Testis (tissue), 3 donors: ENCODE measurements around the gene ME3. TPM values are rescaled to one million over a fixed set of nuclear protein-coding genes. Genes with fewer than 3 reads are reported as not detected.

ENCODE experiments used
- DNase-seq: peaks from one replicate; pipeline ENCODE4 v3.0.0-alpha.2; 2019
- H3K27ac ChIP-seq, 2 donors: fragments of 200-600 bp; sonication (generic); one replicate each; pipeline ENCODE4 v1.5.1; 2019
- H3K27me3 ChIP-seq: fragments of 200-600 bp; sonication (generic); one replicate; pipeline ENCODE4 v1.5.1; 2019
- H3K36me3 ChIP-seq: fragments of 200-600 bp; sonication (generic); one replicate; pipeline ENCODE4 v1.5.1; 2017; ENCODE audit warnings: low read depth; ENCODE audit errors: missing control alignments
- H3K4me1 ChIP-seq: fragments of 200-600 bp; sonication (generic); one replicate; pipeline ENCODE4 v1.5.1; 2019
- H3K4me3 ChIP-seq, 2 donors: fragments of 200-600 bp; sonication (generic); one replicate each; pipeline ENCODE4 v1.5.1; 2017 to 2019
- H3K9me3 ChIP-seq: fragments of 200-600 bp; sonication (generic); one replicate; pipeline ENCODE4 v1.5.1; 2017
- POLR2A ChIP-seq: fragments of 450-650 bp; IDR thresholded peaks from one replicate; pipeline ENCODE4 v1.6.1; 2017; ENCODE audit warnings: antibody characterized with exemption, mild to moderate bottlenecking, moderate library complexity
- WGBS, 2 donors: methylation state at CpG; one replicate each; pipeline ENCODE4 v1.1.5; 2018; 5-methylcytosine and 5-hydroxymethylcytosine counted together
- intact Hi-C: fragments of 100-400 bp; cut with DNase I; formaldehyde crosslinking; loops from one replicate; pipeline ENCODE4 v1.15.1; 2023; ENCODE audit warnings: low total_unique reads
- polyA plus RNA-seq: library from polyadenylated mRNA; stranded (reverse); fragments of 350-450 nt; fragmentation: Illumina TruSeq; extraction: RNeasy Lipid Tissue Mini Kit (QIAGEN cat#74804); gene quantifications from one replicate; pipeline ENCODE4 v1.2.3, GENCODE V29; 2014; ENCODE audit warnings: low read depth, low replicate concordance; ENCODE audit not compliant: insufficient read depth
- total RNA-seq, 2 donors: library from RNA; depleted of rRNA; stranded (reverse); fragments of >200 nt; gene quantifications; one replicate each; pipeline ENCODE4 v1.2.3, GENCODE V29; 2016
- TF ChIP-seq, protein P1 (sequence below), 3 experiments: fragments of 450-650 bp in 2 of 3; fragments of 200-600 bp in 1 of 3; sonication (generic) in 1 of 3; IDR thresholded peaks; one replicate each; pipeline ENCODE4 v1.5.1; 2016 to 2019; ENCODE audit warnings: antibody characterized with exemption in 3 of 3, mild to moderate bottlenecking in 2 of 3, moderate library complexity in 1 of 3

ME3 gene
- total and polyA plus RNA-seq, 3 donors from 2014 or later: 26.7 to 170 (median 115) TPM

GRCh38 chr11:86596861-86597586, 75.4 kb downstream of the ME3 start:
- intact Hi-C loops: no loop called here
- TF ChIP-seq, protein P1, sequence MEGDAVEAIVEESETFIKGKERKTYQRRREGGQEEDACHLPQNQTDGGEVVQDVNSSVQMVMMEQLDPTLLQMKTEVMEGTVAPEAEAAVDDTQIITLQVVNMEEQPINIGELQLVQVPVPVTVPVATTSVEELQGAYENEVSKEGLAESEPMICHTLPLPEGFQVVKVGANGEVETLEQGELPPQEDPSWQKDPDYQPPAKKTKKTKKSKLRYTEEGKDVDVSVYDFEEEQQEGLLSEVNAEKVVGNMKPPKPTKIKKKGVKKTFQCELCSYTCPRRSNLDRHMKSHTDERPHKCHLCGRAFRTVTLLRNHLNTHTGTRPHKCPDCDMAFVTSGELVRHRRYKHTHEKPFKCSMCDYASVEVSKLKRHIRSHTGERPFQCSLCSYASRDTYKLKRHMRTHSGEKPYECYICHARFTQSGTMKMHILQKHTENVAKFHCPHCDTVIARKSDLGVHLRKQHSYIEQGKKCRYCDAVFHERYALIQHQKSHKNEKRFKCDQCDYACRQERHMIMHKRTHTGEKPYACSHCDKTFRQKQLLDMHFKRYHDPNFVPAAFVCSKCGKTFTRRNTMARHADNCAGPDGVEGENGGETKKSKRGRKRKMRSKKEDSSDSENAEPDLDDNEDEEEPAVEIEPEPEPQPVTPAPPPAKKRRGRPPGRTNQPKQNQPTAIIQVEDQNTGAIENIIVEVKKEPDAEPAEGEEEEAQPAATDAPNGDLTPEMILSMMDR (IDR thresholded peaks at IDR 0.05): no peak
- Histone ChIP-seq H3K9me3 (no peaks in the 10 kb centered on the region), H3K4me1 (peaks cover 23% of the 10 kb centered on the region), H3K36me3 (no peaks in the 10 kb centered on the region), H3K27me3 (no peaks in the 10 kb centered on the region), H3K4me3 (no peak overlapping the region), H3K27ac (no peak overlapping the region)
- no peak for DNase-seq
- 29 to 37% methylated on average over 5 of the region's 5 CpGs for WGBS, 2 donors

DNA sequence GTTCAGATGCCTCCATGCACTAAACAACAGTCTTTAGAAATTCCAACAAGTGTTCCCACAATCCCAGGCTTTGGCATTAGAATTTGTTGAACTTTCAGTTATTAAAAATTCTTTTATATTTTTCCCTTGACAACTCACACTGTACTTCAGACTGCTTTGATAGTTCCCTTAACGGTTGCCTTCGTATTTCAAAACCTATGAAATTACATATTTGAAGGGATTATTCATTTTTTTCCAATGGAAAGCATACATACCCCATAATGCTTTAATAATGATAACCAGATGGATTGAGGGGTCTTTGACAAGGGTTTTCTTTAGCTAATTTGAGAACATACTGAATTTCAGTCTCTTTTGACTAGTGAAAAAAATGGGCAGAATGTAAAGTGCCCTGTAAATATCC, 76.5 kb downstream of the ME3 start:
- Histone ChIP-seq H3K9me3 (no peaks in the 10 kb centered on the region), H3K4me3 (no peak overlapping the region), H3K36me3 (no peaks in the 10 kb centered on the region), H3K4me1 (peaks cover 24% of the 10 kb centered on the region), H3K27ac (no peak overlapping the region), H3K27me3 (no peaks in the 10 kb centered on the region)
- intact Hi-C loops: no loop called here
- no peak for DNase-seq
- TF ChIP-seq, protein P1 (IDR thresholded peaks at IDR 0.05): no peak
- TF ChIP-seq POLR2A: no peak
- 79 to 84% methylated on average over 2 of the region's 2 CpGs for WGBS, 2 donors

DNA sequence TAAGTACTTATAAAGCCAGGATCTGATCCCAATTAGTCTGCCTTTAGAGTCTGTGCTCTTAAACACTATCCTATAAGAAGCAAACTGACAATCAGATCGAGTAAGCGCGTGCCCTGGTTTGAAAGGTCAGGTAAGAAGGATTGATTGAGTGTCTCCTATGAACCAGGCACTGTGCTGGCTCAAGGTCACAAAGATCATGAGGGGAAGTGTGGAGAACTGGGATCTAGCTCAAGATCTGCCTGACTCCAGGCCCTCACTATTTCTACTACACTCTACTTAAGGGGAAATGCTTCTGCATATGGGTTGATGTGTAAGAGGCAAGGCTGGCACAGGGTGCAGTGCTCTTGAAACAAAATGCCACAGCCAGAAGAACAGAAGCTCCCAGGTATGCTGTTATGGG, 77.0 kb downstream of the ME3 start:
- H3K4me1 ChIP-seq: peaks cover 29% of the 10 kb centered on the region
- 90% methylated on average over 3 of the region's 3 CpGs for WGBS, 2 donors
- H3K27ac ChIP-seq: no peak overlapping the region
- intact Hi-C loops: no loop called here
- H3K9me3 ChIP-seq: no peaks in the 10 kb centered on the region
- H3K27me3 ChIP-seq: no peaks in the 10 kb centered on the region
- no peak for DNase-seq
- TF ChIP-seq POLR2A: no peak
- H3K4me3 ChIP-seq: no peak overlapping the region
- H3K36me3 ChIP-seq: no peaks in the 10 kb centered on the region

DNA sequence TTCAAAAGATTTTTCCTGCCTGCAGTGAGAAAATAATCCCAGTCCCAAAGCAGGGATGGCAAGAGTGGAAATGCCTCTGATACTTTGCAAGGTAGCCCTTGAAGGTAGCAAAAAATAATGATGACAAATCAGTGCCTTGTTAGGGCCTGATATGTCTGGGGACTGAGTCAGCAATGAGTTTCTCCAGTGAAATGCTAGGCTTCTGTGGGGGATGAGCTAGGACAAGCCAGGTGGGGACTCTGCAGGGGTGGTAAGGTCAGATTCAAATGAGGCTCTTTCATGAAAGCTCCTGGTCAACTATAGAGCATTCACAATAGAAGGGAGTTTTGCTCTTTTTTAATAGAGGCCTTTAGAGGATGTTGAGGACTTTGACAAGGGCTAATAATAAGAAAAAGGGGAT, 77.7 kb downstream of the ME3 start:
- TF ChIP-seq POLR2A: no peak
- TF ChIP-seq, protein P1 (IDR thresholded peaks at IDR 0.05): no peak
- no peak overlapping the region for H3K4me3 ChIP-seq
- H3K9me3 ChIP-seq: no peaks in the 10 kb centered on the region
- intact Hi-C loops: no loop called here
- peaks cover 32% of the 10 kb centered on the region for H3K4me1 ChIP-seq
- H3K27ac ChIP-seq: no peak overlapping the region
- H3K27me3 ChIP-seq: no peaks in the 10 kb centered on the region
- no peaks in the 10 kb centered on the region for H3K36me3 ChIP-seq
- DNase-seq: no peak

- intact Hi-C loops: no loop called here
- DNase-seq: no peak
- Histone ChIP-seq H3K9me3 (no peaks in the 10 kb centered on the region), H3K27ac (no peak overlapping the region), H3K4me1 (peaks cover 39% of the 10 kb centered on the region), H3K36me3 (no peaks in the 10 kb centered on the region), H3K27me3 (no peaks in the 10 kb centered on the region), H3K4me3 (no peak overlapping the region)
- WGBS, 2 donors: 78 to 84% methylated on average over 4 of the region's 4 CpGs
- TF ChIP-seq, protein P1 (IDR thresholded peaks at IDR 0.05): no peak
- no peak for TF ChIP-seq POLR2A
Observed at GRCh38 chr11:86593833-86594232, 78.6 kb downstream of the ME3 start.
